PFSK-1 (cell line): ENCODE results near the gene CLCA1.

ENCODE experiments used
- FOXP2 ChIP-seq: optimal IDR thresholded peaks from 2 replicates; pipeline ENCODE3; 2011; ENCODE audit warnings: borderline replicate concordance, control low read depth, inconsistent platforms; ENCODE audit not compliant: insufficient read depth; ENCODE audit errors: extremely low read length, extremely low read depth
- POLR2AphosphoS5 ChIP-seq: IDR thresholded peaks from 2 replicates; pipeline ENCODE4 v1.6.1; 2012; ENCODE audit warnings: low read depth, mild to moderate bottlenecking, control low read depth, low read length, moderate library complexity
- SIN3A ChIP-seq: IDR thresholded peaks from 2 replicates; pipeline ENCODE4 v1.6.1; 2012; ENCODE audit warnings: mild to moderate bottlenecking, low read length, moderate library complexity, borderline replicate concordance; ENCODE audit not compliant: insufficient read depth
- TAF1 ChIP-seq: IDR thresholded peaks from 2 replicates; pipeline ENCODE4 v1.6.1; 2012; ENCODE audit warnings: low read length, control low read depth, borderline replicate concordance; ENCODE audit not compliant: insufficient read depth
- TF ChIP-seq, protein P1 (sequence below), 2 experiments: IDR thresholded peaks; 2 replicates each; pipeline versions ENCODE4 v1.6.1 to v1.8.0; 2011 to 2012; ENCODE audit warnings: low read depth in 2 of 2, low read length in 2 of 2, control low read depth in 1 of 2, inconsistent platforms in 1 of 2, mild to moderate bottlenecking in 1 of 2, moderate library complexity in 1 of 2; ENCODE audit not compliant: insufficient read depth in 1 of 2

The CLCA1 gene

DNA sequence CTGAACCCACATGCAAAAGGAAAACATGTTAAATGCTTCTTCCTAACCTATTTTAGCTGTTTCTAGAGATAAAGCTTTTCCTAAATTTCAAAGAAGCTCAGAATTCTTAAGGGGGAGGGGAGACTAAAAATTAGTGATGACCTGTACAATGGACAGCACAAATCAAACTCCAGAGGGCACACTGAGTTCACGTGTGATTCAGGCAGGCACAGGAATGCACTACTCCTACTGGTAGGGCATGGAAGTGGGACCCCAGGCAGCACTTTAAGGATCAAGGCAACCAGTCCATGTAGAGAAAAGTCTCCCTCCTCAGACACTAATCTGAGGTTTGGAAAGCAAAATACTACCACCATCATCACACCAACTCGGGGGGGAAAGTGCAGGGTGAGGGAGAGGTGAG is 46.9 kb downstream of the CLCA1 start:
- TF ChIP-seq FOXP2 = no peak
- TF ChIP-seq TAF1 = no peak
- TF ChIP-seq, protein P1, sequence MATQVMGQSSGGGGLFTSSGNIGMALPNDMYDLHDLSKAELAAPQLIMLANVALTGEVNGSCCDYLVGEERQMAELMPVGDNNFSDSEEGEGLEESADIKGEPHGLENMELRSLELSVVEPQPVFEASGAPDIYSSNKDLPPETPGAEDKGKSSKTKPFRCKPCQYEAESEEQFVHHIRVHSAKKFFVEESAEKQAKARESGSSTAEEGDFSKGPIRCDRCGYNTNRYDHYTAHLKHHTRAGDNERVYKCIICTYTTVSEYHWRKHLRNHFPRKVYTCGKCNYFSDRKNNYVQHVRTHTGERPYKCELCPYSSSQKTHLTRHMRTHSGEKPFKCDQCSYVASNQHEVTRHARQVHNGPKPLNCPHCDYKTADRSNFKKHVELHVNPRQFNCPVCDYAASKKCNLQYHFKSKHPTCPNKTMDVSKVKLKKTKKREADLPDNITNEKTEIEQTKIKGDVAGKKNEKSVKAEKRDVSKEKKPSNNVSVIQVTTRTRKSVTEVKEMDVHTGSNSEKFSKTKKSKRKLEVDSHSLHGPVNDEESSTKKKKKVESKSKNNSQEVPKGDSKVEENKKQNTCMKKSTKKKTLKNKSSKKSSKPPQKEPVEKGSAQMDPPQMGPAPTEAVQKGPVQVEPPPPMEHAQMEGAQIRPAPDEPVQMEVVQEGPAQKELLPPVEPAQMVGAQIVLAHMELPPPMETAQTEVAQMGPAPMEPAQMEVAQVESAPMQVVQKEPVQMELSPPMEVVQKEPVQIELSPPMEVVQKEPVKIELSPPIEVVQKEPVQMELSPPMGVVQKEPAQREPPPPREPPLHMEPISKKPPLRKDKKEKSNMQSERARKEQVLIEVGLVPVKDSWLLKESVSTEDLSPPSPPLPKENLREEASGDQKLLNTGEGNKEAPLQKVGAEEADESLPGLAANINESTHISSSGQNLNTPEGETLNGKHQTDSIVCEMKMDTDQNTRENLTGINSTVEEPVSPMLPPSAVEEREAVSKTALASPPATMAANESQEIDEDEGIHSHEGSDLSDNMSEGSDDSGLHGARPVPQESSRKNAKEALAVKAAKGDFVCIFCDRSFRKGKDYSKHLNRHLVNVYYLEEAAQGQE (IDR thresholded peaks at IDR 0.05; ENCODE audit: insufficient read depth in 1 of 2, low read depth in 2 of 2, low read length in 2 of 2) = no peak
- TF ChIP-seq SIN3A = no peak
- no peak for TF ChIP-seq POLR2AphosphoS5

DNA sequence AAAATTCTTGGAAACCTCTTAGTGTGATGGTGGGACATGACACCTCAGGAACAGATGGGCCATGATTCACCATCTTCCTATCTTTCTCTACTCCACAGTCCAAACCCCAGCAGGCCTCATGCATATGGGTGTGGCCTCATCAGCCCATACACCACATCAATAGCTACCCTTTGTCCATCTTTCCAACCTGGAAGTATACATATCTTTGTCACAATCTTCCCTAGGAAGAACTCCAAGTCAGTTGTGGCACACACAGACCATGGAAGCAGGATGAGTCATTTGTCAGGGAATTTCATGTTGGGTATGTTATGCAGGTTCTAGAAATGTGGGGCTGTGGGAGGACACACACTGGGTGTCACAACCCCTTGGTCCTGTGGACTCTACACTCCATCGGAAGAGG is 47.6 kb downstream of the CLCA1 start:
- TF ChIP-seq POLR2AphosphoS5 (no peak), FOXP2 (no peak), SIN3A (no peak), TAF1 (no peak)
- TF ChIP-seq, protein P1 (IDR thresholded peaks at IDR 0.05; ENCODE audit: insufficient read depth in 1 of 2, low read depth in 2 of 2, low read length in 2 of 2) = no peak

DNA sequence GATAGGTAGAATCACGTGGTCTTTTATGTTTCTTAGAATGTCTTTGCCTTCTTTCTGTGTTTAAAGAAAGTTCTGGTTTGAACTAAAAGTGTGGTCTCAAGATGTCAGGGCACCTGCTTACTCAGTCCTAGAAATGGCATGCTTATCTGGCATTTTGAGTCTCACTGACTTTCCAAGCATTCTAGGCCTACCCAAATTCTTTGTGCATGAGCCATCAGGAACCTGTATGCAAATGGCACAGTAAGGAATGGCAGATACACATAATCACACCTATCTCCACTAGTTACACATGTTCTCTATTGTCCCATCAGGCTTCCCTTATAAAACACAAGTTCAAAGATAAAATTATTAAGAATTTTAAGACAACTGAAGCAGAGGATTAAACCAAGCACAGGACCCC is 48.6 kb downstream of the CLCA1 start:
- TF ChIP-seq, protein P1 (IDR thresholded peaks at IDR 0.05; ENCODE audit: insufficient read depth in 1 of 2, low read depth in 2 of 2, low read length in 2 of 2) = no peak
- TF ChIP-seq SIN3A (no peak), TAF1 (no peak), POLR2AphosphoS5 (no peak)

DNA sequence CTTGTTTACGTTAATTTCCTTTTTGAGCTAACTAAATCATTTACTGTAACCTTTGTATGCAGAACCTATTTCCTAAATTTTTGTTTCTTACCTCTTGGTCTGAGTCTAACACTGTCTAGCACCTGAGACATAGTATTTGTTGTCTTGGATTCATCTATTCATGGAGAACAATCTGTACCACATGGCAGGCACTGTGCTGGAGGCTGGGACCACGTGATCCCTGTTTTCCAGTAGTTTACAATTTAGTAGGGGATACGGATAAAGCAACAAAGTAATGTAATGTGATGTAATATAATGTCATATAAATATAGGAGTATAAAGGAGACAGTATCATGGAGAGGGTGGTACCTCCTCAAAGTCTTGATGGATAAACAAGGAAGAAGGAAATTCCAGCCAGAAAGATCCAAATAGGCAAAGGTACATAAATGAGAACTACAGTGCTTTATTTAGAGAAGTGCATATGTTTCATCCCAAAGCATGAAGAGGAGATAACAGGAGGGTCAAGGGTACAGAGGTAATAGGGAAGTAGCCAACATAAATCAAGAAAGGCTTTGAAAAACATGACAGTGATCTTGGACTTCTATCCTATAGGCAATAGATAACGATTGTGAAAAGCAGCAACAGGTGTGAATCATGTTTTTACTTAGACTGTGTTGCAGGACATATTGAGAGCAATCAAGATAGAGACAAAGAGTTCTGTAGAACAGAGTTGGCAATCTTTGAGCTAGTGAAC is 52.2 kb downstream of the CLCA1 start:
- TF ChIP-seq FOXP2 (no peak), SIN3A (no peak)

DNA sequence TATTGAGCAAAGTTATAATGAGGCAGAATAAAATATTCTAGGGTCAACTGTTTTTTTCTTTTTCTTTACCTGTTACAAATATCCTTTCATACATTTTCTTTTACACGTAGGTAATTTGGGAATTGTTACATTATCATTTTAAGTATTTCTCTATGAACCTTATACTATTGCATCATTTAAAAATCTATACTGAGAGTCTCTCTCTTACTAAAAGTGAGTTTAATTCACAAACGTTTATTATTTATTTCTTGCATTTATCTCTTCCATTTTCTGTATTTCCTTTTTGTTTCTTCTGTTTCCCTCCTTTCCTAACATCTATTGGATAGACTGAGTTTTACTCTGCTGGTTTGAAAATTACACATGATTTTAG is 52.8 kb downstream of the CLCA1 start:
- TF ChIP-seq SIN3A = no peak
- TF ChIP-seq FOXP2 = no peak

DNA sequence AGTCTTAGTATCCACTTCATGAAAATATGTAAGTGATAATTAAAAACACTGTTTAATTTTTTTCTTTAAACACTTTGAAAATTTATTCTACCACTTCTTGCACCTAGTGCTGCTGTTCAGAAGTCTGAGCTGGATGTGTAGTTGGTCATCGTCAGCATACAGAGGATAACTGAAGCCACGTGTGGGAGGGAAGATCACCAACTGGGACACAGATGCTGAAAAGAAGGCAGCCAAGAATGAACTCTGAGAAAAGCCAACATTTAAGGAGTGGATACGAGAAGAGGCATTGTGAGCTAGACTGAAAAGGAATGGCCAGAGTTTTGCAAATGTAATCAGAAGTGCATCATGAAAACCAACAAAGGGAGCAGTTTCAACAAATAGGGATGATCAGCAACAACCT is 53.5 kb downstream of the CLCA1 start:
- TF ChIP-seq FOXP2 = no peak
- no peak for TF ChIP-seq SIN3A
- no peak for TF ChIP-seq POLR2AphosphoS5
- no peak for TF ChIP-seq TAF1
- TF ChIP-seq, protein P1 (IDR thresholded peaks at IDR 0.05; ENCODE audit: insufficient read depth in 1 of 2, low read depth in 2 of 2, low read length in 2 of 2) = no peak
